GM12875 (cell line): ENCODE data around the gene RPL19.

Experiments used
- H3K4me3 ChIP-seq: one replicate; pipeline ENCODE4 v1.5.1; 2011; ENCODE audit warnings: low read depth, low read length, control low read depth
- TF ChIP-seq, protein P1 (sequence below): IDR thresholded peaks from 2 replicates; pipeline ENCODE4 v1.5.1; 2011; ENCODE audit warnings: low read depth, mild to moderate bottlenecking, control low read depth, inconsistent platforms, low read length, moderate library complexity, borderline replicate concordance; ENCODE audit not compliant: insufficient read depth

Gene RPL19

DNA sequence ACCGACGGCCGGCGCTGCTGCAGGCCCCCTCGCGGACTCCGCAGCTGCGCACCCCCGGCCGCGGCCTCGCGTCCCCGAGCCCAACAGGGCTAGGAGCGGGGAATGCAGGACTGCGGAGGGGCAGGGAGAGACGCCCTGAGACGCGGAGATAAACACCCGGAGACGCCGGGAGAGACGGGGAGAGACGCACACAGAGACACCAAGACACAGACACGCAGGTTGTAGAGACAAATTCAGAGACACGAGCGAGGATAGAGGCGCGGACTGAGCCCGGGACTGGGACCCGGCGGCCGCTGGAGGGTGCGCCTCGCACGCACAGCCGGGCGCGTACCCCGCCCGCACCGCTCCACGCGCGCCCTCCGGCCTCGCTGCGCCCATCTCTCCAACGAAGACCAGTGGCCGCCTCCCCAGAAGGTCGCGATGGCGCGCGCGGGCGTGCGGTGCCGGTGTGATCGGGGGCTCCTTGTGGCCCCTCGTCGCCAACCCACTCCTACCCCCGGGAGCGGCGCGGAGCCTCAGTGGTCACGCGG, 24.8 kb downstream of the RPL19 start:
- no peak overlapping the region for H3K4me3 ChIP-seq
- TF ChIP-seq, protein P1, sequence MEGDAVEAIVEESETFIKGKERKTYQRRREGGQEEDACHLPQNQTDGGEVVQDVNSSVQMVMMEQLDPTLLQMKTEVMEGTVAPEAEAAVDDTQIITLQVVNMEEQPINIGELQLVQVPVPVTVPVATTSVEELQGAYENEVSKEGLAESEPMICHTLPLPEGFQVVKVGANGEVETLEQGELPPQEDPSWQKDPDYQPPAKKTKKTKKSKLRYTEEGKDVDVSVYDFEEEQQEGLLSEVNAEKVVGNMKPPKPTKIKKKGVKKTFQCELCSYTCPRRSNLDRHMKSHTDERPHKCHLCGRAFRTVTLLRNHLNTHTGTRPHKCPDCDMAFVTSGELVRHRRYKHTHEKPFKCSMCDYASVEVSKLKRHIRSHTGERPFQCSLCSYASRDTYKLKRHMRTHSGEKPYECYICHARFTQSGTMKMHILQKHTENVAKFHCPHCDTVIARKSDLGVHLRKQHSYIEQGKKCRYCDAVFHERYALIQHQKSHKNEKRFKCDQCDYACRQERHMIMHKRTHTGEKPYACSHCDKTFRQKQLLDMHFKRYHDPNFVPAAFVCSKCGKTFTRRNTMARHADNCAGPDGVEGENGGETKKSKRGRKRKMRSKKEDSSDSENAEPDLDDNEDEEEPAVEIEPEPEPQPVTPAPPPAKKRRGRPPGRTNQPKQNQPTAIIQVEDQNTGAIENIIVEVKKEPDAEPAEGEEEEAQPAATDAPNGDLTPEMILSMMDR, result no peak

DNA sequence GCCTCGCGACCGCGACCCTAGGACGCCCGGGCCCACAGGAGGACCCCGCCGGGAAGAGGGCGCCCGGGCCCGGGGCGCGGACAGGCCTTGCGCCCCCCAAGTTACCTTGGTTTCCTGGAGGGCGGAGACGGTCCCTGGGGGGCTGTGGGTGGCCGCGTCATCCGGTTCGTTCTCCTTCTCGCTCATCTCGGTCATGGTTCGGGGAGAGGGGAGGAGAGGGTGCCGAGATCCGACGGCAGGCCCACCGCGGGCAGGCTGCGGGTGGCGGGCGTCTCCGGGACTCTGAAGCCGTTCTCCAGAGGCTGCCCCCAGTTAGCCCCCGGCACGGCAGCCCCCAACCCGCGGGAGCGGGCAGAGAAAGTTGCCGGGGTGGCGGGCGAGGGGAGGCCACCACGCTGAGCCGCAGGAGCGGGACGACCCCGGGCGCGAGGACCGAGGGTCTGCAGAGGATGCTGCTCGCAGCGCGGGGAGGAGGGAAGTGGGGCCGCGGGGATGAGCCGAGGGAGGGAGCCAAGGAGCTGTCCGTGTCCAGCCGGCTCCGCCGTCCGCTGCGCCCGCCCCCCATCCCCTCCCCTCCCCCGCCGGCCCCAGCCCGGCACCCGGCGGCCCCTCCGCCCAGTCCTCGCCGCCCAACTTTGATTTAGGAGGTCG, 25.4 kb downstream of the RPL19 start, which contains the start of gene STAC2:
TSS of gene STAC2 (minus strand) at position 638 of the 651 bp plus-strand sequence. CDS start at position 195, 443 bp downstream.
- H3K4me3 ChIP-seq, result no peak within 1 kb of the TSS
- TF ChIP-seq, protein P1, result no peak

DNA sequence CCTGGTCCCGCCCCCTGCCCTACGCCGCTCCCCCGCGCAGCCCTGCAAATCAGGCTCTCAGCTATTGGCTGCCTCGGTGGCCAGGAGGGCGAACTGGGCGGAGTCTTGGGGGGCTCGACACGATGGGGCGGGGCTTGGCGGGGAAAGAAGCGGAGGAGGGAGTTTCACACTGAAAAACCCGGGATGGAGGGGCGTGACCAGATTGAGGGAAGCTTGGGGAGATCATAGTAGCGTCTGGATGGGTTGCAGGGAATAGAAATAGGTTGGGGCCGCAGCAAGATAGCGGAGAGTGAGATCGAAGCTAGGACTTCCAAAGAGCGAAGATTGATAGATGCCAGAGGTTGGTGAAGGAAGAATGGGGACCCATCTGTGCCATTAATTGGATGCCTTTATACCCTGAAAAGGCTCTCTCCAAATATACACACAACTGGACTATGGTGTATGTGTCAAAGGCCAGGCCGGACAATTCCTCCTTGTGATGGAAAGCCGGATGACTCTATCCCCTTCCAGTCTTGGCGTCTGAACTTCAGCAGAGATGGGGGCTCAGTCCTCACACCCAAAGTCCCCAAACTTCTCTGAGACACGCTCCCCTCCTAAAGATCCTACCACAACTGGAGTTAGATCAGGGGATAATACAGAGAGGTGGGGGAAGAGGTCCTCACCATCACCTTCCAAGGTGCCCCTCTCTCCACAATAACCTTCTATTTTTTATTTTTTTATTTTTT, 26.0 kb downstream of the RPL19 start:
- no peak overlapping the region for H3K4me3 ChIP-seq
- TF ChIP-seq, protein P1, result no peak

GRCh38 chr17:39227364-39227919, 27.4 kb downstream of the RPL19 start:
- TF ChIP-seq, protein P1, result no peak
- H3K4me3 ChIP-seq, result no peak overlapping the region

GRCh38 chr17:39229274-39229913, 29.3 kb downstream of the RPL19 start:
- H3K4me3 ChIP-seq, result no peak overlapping the region
- TF ChIP-seq, protein P1, result no peak

GRCh38 chr17:39230361-39230760, 30.3 kb downstream of the RPL19 start:
- TF ChIP-seq, protein P1, result no peak
- no peak overlapping the region for H3K4me3 ChIP-seq
